GM12878 (cell line): ENCODE measurements around the gene CYP4F11.

Experiments used
- KDM1A ChIP-seq: fragments of 200-600 bp; sonication (generic); IDR thresholded peaks from 2 replicates; pipeline ENCODE4 v1.6.1; 2016; ENCODE audit warnings: borderline replicate concordance
- MYC ChIP-seq: IDR thresholded peaks from 2 replicates; pipeline ENCODE4 v1.6.1; 2011; ENCODE audit warnings: mild to moderate bottlenecking, low read length, moderate library complexity, inconsistent platforms; ENCODE audit not compliant: insufficient read depth, insufficient replicate concordance, insufficient read length, severe bottlenecking
- NFYB ChIP-seq: IDR thresholded peaks from 2 replicates; pipeline ENCODE4 v1.6.1; 2011; ENCODE audit warnings: low read depth, mild to moderate bottlenecking, low read length, improper control_type of control experiment, moderate library complexity; ENCODE audit not compliant: insufficient read depth
- POLR2A ChIP-seq: IDR thresholded peaks from 2 replicates; pipeline ENCODE4 v1.6.1; 2011; ENCODE audit warnings: low read depth, mild to moderate bottlenecking, low read length
- POLR2AphosphoS5 ChIP-seq: IDR thresholded peaks from 2 replicates; pipeline ENCODE4 v1.6.1; 2011; ENCODE audit warnings: mild to moderate bottlenecking, low read length, inconsistent platforms
- TF ChIP-seq, protein P1 (sequence below), 3 experiments: IDR thresholded peaks in 2 of 3; conservative IDR thresholded peaks in 1 of 3; 2 replicates each; pipeline ENCODE4 v1.5.1; 2011; ENCODE audit warnings: low read depth in 3 of 3, low read length in 3 of 3, mild to moderate bottlenecking in 3 of 3, control low read depth in 2 of 3, moderate library complexity in 2 of 3, inconsistent platforms in 1 of 3, mixed read lengths in 1 of 3; ENCODE audit not compliant: control insufficient read depth in 2 of 3, insufficient read depth in 1 of 3; ENCODE audit errors: extremely low read depth in 1 of 3
- TF ChIP-seq, protein P2 (sequence below): IDR thresholded peaks from 2 replicates; pipeline ENCODE4 v1.6.1; 2012; ENCODE audit warnings: low read length, inconsistent platforms
- TF ChIP-seq, protein P3 (sequence below): IDR thresholded peaks from 2 replicates; pipeline ENCODE4 v1.6.1; 2011; ENCODE audit warnings: borderline replicate concordance, low read depth, mild to moderate bottlenecking, moderate library complexity, mixed read lengths, low read length; ENCODE audit not compliant: insufficient read depth; ENCODE audit errors: extremely low read length

DNA sequence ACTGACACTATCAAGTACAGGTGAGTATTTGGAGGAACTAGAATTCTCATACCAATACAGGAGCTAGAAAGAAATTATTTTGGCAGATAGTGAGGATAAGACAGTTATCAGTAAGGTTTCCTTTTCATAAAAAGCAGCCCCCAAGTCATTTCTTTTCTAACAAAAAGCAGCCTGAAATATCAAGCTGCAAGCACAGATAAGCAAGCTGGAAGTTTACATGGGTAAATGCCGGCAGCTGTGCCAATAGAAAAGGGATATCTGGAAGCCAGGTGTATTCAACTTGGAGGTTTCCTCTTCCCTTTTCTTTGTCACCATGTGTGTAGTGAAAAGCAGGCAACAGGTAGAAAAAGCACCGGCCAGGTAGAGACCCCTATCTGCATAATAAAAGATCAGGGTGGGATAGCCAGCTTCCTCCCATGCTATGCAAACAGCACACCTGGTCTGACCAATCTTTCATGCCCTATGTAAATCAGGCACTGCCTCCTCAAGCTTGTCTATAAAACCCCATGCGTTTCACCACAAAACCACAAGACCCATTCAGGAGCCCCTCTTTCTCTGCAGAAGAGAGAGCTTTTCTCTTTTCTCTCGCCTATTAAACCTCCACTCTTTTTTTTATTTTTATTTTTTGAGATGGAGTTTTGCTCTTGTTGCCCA lies 59.4 kb downstream of the CYP4F11 start:
- TF ChIP-seq, protein P1, sequence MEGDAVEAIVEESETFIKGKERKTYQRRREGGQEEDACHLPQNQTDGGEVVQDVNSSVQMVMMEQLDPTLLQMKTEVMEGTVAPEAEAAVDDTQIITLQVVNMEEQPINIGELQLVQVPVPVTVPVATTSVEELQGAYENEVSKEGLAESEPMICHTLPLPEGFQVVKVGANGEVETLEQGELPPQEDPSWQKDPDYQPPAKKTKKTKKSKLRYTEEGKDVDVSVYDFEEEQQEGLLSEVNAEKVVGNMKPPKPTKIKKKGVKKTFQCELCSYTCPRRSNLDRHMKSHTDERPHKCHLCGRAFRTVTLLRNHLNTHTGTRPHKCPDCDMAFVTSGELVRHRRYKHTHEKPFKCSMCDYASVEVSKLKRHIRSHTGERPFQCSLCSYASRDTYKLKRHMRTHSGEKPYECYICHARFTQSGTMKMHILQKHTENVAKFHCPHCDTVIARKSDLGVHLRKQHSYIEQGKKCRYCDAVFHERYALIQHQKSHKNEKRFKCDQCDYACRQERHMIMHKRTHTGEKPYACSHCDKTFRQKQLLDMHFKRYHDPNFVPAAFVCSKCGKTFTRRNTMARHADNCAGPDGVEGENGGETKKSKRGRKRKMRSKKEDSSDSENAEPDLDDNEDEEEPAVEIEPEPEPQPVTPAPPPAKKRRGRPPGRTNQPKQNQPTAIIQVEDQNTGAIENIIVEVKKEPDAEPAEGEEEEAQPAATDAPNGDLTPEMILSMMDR (IDR thresholded peaks at IDR 0.05 in 2 of 3, conservative IDR thresholded peaks at IDR 0.05 in 1 of 3; ENCODE audit: control insufficient read depth in 2 of 3, extremely low read depth in 1 of 3, insufficient read depth in 1 of 3, low read depth in 3 of 3, low read length in 3 of 3): no peak
- TF ChIP-seq MYC (no peak), NFYB (no peak), POLR2A (no peak), POLR2AphosphoS5 (no peak), KDM1A (no peak)
- TF ChIP-seq, protein P2, sequence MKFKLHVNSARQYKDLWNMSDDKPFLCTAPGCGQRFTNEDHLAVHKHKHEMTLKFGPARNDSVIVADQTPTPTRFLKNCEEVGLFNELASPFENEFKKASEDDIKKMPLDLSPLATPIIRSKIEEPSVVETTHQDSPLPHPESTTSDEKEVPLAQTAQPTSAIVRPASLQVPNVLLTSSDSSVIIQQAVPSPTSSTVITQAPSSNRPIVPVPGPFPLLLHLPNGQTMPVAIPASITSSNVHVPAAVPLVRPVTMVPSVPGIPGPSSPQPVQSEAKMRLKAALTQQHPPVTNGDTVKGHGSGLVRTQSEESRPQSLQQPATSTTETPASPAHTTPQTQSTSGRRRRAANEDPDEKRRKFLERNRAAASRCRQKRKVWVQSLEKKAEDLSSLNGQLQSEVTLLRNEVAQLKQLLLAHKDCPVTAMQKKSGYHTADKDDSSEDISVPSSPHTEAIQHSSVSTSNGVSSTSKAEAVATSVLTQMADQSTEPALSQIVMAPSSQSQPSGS: no peak
- TF ChIP-seq, protein P3, sequence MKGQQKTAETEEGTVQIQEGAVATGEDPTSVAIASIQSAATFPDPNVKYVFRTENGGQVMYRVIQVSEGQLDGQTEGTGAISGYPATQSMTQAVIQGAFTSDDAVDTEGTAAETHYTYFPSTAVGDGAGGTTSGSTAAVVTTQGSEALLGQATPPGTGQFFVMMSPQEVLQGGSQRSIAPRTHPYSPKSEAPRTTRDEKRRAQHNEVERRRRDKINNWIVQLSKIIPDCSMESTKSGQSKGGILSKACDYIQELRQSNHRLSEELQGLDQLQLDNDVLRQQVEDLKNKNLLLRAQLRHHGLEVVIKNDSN: no peak
